Stimulated activated naive CD8-positive, alpha-beta T cell treated with anti-CD3 and anti-CD28 coated beads, Interleukin-15, amount 100 ng/mL, for 72 hours (primary cell): ENCODE results near the gene MAEL.

Experiments
- ATAC-seq: fragments of 150-1000 bp; cut with Tn5 transposase; 2 replicates; pipeline ENCODE4 v1.10.0; 2021; ENCODE audit warnings: mild to moderate bottlenecking, moderate library complexity
- DNase-seq, 2 donors: peaks; one replicate each; pipeline ENCODE4 v3.0.0; 2021 to 2022
- H3K27ac Mint-ChIP-seq, 2 donors: one replicate each; pipeline ENCODE4 v1.8.0; 2022; ENCODE audit warnings: mild to moderate bottlenecking in 2 of 2, mixed read lengths in 2 of 2, moderate library complexity in 2 of 2
- H3K27me3 Mint-ChIP-seq: one replicate; pipeline ENCODE4 v1.8.0; 2022; ENCODE audit warnings: mixed read lengths
- H3K4me1 Mint-ChIP-seq: one replicate; pipeline ENCODE4 v1.8.0; 2022; ENCODE audit warnings: mild to moderate bottlenecking, mixed read lengths
- H3K4me3 Mint-ChIP-seq, 2 donors: one replicate each; pipeline ENCODE4 v1.8.0; 2022; ENCODE audit warnings: mild to moderate bottlenecking in 2 of 2, mixed read lengths in 2 of 2, moderate library complexity in 1 of 2
- H3K9me3 Mint-ChIP-seq, 2 donors: one replicate each; pipeline ENCODE4 v1.8.0; 2022; ENCODE audit warnings: mixed read lengths in 2 of 2

MAEL gene

GRCh38 chr1:166972193-166972592, 16.9 kb upstream of the MAEL start:
- ATAC-seq = no peak
- H3K27ac Mint-ChIP-seq = no peak overlapping the region
- DNase-seq = no peak
- no peak overlapping the region for H3K4me3 Mint-ChIP-seq
- H3K9me3 Mint-ChIP-seq = no peaks in the 10 kb centered on the region
- H3K27me3 Mint-ChIP-seq = peaks cover 37% of the 10 kb centered on the region
- H3K4me1 Mint-ChIP-seq = peaks cover 67% of the 10 kb centered on the region

- peaks cover 67% of the 10 kb centered on the region for H3K4me1 Mint-ChIP-seq
- ATAC-seq (no peak), DNase-seq (no peak)
- no peak overlapping the region for H3K4me3 Mint-ChIP-seq
- no peaks in the 10 kb centered on the region for H3K9me3 Mint-ChIP-seq
- H3K27me3 Mint-ChIP-seq = peaks cover 41% of the 10 kb centered on the region
- no peak overlapping the region for H3K27ac Mint-ChIP-seq
Measured at GRCh38 chr1:166972826-166973225, 16.3 kb upstream of the MAEL start.

- H3K4me3 Mint-ChIP-seq = peak overlapping the region; percentile 84 to 98
- ATAC-seq = peak; percentile 36
Measured at GRCh38 chr1:166974647-166975345, 14.3 kb upstream of the MAEL start.

GRCh38 chr1:166975361-166976129, 13.5 kb upstream of the MAEL start, which contains the start of gene ILDR2:
Gene ILDR2 (minus strand): TSS chr1:166975540. CDS start chr1:166975268, 272 bp downstream.
- H3K27ac Mint-ChIP-seq = peak within 1 kb of the TSS in 1 of 2 donors; percentile 86
- peak within 1 kb of the TSS; percentile 84 to 98 for H3K4me3 Mint-ChIP-seq
- H3K4me1 Mint-ChIP-seq = peaks cover 52% of the 10 kb centered on the region
- peak; percentile 87 for ATAC-seq
- DNase-seq = peak; percentile 58 to 74
- peaks cover 46% of the 10 kb centered on the region for H3K27me3 Mint-ChIP-seq
- H3K9me3 Mint-ChIP-seq = no peaks in the 10 kb centered on the region

More at GRCh38 chr1:166974647-166975345, 14.3 kb upstream of the MAEL start:
- no peaks in the 10 kb centered on the region for H3K9me3 Mint-ChIP-seq
- peaks cover 59% of the 10 kb centered on the region for H3K4me1 Mint-ChIP-seq
- peak; percentile 22 to 32 for DNase-seq
- peak overlapping the region in 1 of 2 donors; percentile 86 for H3K27ac Mint-ChIP-seq
- H3K27me3 Mint-ChIP-seq = peaks cover 46% of the 10 kb centered on the region

- H3K27ac Mint-ChIP-seq = no peak overlapping the region
- ATAC-seq (no peak), DNase-seq (no peak)
- H3K4me3 Mint-ChIP-seq = no peak overlapping the region
- H3K4me1 Mint-ChIP-seq = peaks cover 34% of the 10 kb centered on the region
- peaks cover 36% of the 10 kb centered on the region for H3K27me3 Mint-ChIP-seq
- H3K9me3 Mint-ChIP-seq = no peaks in the 10 kb centered on the region
Measured at GRCh38 chr1:166977951-166978350, 11.1 kb upstream of the MAEL start.

GRCh38 chr1:166978821-166979220, 10.3 kb upstream of the MAEL start:
- DNase-seq (no peak), ATAC-seq (no peak)
- Mint-ChIP-seq H3K4me3 (no peak overlapping the region), H3K9me3 (no peaks in the 10 kb centered on the region), H3K27ac (no peak overlapping the region), H3K4me1 (peaks cover 26% of the 10 kb centered on the region), H3K27me3 (peaks cover 33% of the 10 kb centered on the region)

- H3K4me3 Mint-ChIP-seq = no peak overlapping the region
- ATAC-seq = no peak
- DNase-seq = no peak
- peaks cover 12% of the 10 kb centered on the region for H3K4me1 Mint-ChIP-seq
- H3K27ac Mint-ChIP-seq = no peak overlapping the region
- no peaks in the 10 kb centered on the region for H3K9me3 Mint-ChIP-seq
- H3K27me3 Mint-ChIP-seq = peaks cover 38% of the 10 kb centered on the region
Measured at GRCh38 chr1:166980383-166980782, 8.7 kb upstream of the MAEL start.

GRCh38 chr1:166980818-166981217, 8.3 kb upstream of the MAEL start:
- no peak for DNase-seq
- Mint-ChIP-seq H3K4me3 (no peak overlapping the region), H3K9me3 (no peaks in the 10 kb centered on the region), H3K27me3 (peaks cover 41% of the 10 kb centered on the region), H3K4me1 (peaks cover 10% of the 10 kb centered on the region), H3K27ac (no peak overlapping the region)
- ATAC-seq = no peak

- no peak for DNase-seq
- no peak for ATAC-seq
- H3K4me3 Mint-ChIP-seq = no peak overlapping the region
- H3K27ac Mint-ChIP-seq = no peak overlapping the region
- peaks cover 2% of the 10 kb centered on the region for H3K4me1 Mint-ChIP-seq
- peaks cover 39% of the 10 kb centered on the region for H3K27me3 Mint-ChIP-seq
- no peaks in the 10 kb centered on the region for H3K9me3 Mint-ChIP-seq
Measured at GRCh38 chr1:166981589-166981988, 7.5 kb upstream of the MAEL start.

- H3K27ac Mint-ChIP-seq = no peak overlapping the region
- ATAC-seq (no peak), DNase-seq (no peak)
- H3K9me3 Mint-ChIP-seq = peaks cover 0 to 14% of the 10 kb centered on the region in 2 donors
- H3K4me1 Mint-ChIP-seq = peaks cover 12% of the 10 kb centered on the region
- no peak overlapping the region for H3K4me3 Mint-ChIP-seq
- H3K27me3 Mint-ChIP-seq = peaks cover 20% of the 10 kb centered on the region
Measured at GRCh38 chr1:166999075-166999474, 10.0 kb downstream of the MAEL start.

GRCh38 chr1:166999500-167000055, 10.5 kb downstream of the MAEL start:
- no peak for ATAC-seq
- no peak overlapping the region for H3K27ac Mint-ChIP-seq
- peaks cover 20% of the 10 kb centered on the region for H3K27me3 Mint-ChIP-seq
- H3K4me1 Mint-ChIP-seq = peaks cover 12% of the 10 kb centered on the region
- no peak for DNase-seq
- H3K9me3 Mint-ChIP-seq = peaks cover 0 to 15% of the 10 kb centered on the region in 2 donors
- H3K4me3 Mint-ChIP-seq = no peak overlapping the region

GRCh38 chr1:167000546-167000945, 11.5 kb downstream of the MAEL start:
- Mint-ChIP-seq H3K4me1 (peaks cover 12% of the 10 kb centered on the region), H3K27ac (no peak overlapping the region), H3K4me3 (no peak overlapping the region), H3K27me3 (peaks cover 20% of the 10 kb centered on the region), H3K9me3 (peaks cover 0 to 15% of the 10 kb centered on the region in 2 donors)
- no peak for DNase-seq
- ATAC-seq = no peak

GRCh38 chr1:167002354-167002753, 13.3 kb downstream of the MAEL start:
- ATAC-seq = no peak
- Mint-ChIP-seq H3K4me1 (peaks cover 12% of the 10 kb centered on the region), H3K4me3 (no peak overlapping the region), H3K27ac (no peak overlapping the region), H3K27me3 (peaks cover 17% of the 10 kb centered on the region), H3K9me3 (peaks cover 0 to 15% of the 10 kb centered on the region in 2 donors)
- DNase-seq = no peak

- H3K9me3 Mint-ChIP-seq = peaks cover 0 to 15% of the 10 kb centered on the region in 2 donors
Measured at GRCh38 chr1:167003711-167004110, 14.6 kb downstream of the MAEL start.

GRCh38 chr1:167011560-167012191, 22.6 kb downstream of the MAEL start:
- H3K27me3 Mint-ChIP-seq = peaks cover 28% of the 10 kb centered on the region
- no peak for DNase-seq
- no peak for ATAC-seq

More at GRCh38 chr1:167003711-167004110, 14.6 kb downstream of the MAEL start:
- ATAC-seq (no peak), DNase-seq (no peak)
- Mint-ChIP-seq H3K27me3 (peaks cover 8% of the 10 kb centered on the region), H3K4me3 (no peak overlapping the region), H3K27ac (no peak overlapping the region), H3K4me1 (peaks cover 12% of the 10 kb centered on the region)

More at GRCh38 chr1:167011560-167012191, 22.6 kb downstream of the MAEL start:
- Mint-ChIP-seq H3K27ac (no peak overlapping the region), H3K9me3 (no peaks in the 10 kb centered on the region), H3K4me3 (no peak overlapping the region), H3K4me1 (peaks cover 23% of the 10 kb centered on the region)
